NCI-H526 treated with DMSO at 0.1 percent for 48 hours (cell line): ENCODE data around the gene IER3.

Source experiments
- DNase-seq: peaks from one replicate; lab custom pipeline; 2025; lab: John Stamatoyannopoulos, UW

The IER3 gene

DNA sequence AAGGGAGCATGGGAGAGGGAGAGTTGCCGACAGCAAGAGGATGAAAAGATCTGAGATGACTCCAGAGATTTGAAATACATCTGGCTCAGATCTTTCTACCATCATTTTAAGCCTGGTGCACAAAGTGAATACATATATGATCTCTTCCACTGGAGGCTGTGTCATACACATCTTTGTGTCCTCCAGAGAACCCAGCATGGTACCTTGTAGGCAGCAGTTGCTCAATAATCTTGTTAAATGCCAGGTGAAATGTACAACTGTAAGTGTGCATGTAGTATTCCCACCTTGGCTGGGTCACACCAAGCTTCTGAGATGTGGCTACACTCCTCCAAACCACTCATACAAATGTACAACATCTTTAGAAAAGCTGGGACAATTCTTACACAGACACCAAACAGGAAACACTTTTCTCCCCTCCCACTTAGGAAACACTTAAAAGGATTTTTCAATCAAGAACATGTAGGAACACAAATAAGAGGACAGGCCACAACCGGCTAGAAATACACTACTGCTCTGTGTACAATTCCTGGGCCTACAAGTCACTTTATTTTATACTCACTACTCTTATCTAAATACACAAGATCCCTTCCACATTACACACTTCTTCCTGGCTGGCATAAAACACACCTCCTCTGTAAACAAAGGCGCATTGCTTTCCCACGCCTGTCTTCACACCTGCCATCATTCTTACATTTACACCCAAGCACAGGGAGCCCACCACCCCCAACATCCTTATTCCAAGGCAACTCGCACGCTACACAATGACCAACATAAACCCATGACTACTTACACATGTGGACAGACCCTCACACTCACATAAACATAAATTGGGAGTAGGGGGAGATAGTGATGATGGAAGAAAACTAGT is 3.8 kb upstream of the IER3 start:
- no peak for DNase-seq

GRCh38 chr6:30747300-30747687 is 2.9 kb upstream of the IER3 start:
- no peak for DNase-seq

- DNase-seq = no peak
These were observed 971 bp downstream of the IER3 start for GRCh38 chr6:30743099-30744053.

- DNase-seq = peak; percentile 79
These were observed 1.8 kb downstream of the IER3 start, which contains the start of gene FLOT1 for GRCh38 chr6:30742316-30743098. Gene FLOT1, minus strand, starts transcription at chr6:30742687. Its CDS starts 498 bp downstream, at chr6:30742189.

GRCh38 chr6:30741789-30742315 is 2.5 kb downstream of the IER3 start:
- no peak for DNase-seq

DNA sequence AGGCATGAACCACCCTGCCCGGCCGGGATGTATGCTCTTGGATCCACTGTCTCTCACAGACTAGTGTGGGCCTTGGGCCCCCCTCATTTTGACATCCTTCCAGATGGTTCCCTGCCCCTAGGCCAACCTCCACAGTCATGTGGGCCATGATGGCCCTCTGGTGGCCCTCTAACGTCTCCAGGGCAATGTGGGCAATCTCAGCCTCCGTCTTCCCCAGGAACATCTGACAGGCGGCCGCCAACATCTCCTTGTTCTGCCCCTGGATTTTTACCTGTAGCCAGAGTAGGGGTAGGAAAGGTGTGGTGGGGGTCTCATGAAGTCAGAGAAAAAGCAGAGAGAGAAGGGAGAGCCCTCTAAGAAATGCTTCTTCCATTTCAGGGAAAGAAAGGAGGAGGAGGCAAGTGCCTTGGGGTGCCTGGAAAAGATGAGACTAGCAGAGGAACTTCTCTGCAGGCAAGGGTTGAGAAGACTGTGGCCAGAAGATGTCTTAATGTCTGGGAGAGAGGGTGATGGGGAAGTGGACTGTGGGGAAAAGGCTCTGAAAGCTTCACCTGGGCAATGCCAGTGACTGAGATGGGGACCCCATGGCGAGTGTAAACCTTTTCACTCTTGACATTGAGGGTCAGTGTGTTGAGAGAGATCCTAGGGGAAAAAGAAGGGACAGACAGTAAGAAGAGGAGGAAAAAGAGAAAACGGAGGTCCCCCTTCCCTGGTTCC is 3.1 kb downstream of the IER3 start:
- no peak for DNase-seq

DNA sequence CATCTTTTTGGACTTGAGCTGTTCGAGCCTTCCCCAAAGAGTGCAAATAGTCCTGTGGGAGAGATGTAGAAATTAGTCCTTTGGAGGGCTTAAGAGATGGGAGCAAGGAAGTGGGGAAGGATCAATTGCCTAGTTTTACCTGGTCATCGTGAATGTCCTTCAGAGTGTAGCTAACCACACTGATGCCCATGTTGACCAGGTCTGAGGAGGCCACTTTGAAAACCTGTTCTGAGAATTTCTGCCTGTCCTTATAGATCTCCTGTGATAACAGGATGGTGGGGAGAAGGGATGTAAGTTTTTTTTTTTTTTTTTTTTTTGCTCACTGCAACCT is 3.8 kb downstream of the IER3 start:
- no peak for DNase-seq

- no peak for DNase-seq
These were observed 5.8 kb downstream of the IER3 start for GRCh38 chr6:30738532-30738931.

- DNase-seq = no peak
These were observed 8.6 kb downstream of the IER3 start for GRCh38 chr6:30735668-30736314.

DNA sequence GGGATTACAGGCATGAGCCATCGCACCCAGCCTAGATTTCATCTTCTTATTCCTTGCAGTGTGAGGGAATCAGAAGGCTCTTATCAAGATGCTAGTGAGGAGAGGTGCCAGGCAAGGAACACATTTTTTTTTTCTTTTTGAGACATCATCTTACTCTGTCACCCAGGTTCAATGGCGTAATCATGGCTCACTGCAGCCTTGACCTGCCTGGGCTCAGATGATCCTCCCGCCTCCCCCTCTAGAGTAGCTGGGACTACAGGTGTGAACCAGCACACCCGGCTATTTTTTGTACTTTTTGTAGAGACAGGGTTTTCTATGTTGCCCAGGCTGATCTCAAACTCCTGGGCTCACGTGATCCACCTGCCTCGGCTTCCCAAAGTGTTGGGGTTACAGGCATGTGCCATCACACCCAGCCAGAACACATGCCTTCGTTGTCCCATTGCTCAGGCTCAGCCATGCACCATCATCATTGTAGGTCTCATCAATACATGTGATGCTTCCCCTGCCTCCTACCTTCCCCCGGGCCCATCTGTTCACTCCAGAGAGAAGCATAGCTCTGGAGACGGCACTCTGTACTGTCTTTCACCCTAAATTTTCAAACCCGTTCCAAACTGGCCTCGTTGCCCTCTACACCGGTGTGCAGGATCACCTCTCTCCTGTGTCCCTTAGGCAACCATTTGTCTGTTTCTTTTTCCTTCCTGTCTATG is 12.0 kb downstream of the IER3 start:
- DNase-seq = no peak

DNA sequence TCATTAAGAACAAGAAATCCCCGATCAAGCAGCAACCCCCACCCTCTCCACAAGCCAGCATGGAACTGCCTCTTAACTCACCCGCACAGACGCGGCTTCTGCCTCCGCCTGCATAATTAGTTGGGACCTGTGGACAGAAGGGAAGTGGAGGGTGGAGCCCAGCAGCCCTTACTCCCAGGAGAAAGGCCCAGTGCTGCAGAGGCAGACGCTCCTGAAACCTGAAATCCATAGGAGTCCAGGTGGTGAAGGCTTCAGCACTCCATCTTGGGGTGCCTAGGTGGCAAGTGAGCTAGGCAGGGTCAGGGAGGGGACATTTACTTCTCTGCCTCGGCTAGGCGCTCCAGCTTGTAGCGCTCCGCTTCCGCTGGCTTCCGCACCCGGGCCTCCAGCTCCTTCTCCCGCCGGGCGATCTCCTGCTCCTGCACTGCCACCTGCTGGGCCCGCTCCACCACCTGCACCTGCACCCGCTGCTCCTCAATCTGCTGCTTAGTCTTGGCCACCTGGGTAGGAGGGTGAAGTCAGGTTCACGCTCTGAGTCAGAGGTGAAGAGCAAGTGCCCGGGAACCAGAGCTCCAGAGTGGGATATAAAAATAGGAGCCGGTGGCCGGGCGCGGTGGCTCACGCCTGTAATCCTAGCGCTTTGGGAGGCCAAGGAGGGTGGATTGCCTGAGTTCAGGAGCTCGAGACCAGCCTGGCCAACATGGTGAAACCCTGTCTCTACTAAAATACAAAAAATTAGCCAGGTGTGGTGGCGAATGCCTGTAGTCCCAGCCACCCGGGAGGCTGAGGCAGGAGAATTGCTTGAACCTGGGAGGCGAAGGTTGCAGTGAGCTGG is 13.5 kb downstream of the IER3 start:
- DNase-seq = peak; percentile 80

GRCh38 chr6:30727920-30728553 is 16.3 kb downstream of the IER3 start:
- no peak for DNase-seq

DNA sequence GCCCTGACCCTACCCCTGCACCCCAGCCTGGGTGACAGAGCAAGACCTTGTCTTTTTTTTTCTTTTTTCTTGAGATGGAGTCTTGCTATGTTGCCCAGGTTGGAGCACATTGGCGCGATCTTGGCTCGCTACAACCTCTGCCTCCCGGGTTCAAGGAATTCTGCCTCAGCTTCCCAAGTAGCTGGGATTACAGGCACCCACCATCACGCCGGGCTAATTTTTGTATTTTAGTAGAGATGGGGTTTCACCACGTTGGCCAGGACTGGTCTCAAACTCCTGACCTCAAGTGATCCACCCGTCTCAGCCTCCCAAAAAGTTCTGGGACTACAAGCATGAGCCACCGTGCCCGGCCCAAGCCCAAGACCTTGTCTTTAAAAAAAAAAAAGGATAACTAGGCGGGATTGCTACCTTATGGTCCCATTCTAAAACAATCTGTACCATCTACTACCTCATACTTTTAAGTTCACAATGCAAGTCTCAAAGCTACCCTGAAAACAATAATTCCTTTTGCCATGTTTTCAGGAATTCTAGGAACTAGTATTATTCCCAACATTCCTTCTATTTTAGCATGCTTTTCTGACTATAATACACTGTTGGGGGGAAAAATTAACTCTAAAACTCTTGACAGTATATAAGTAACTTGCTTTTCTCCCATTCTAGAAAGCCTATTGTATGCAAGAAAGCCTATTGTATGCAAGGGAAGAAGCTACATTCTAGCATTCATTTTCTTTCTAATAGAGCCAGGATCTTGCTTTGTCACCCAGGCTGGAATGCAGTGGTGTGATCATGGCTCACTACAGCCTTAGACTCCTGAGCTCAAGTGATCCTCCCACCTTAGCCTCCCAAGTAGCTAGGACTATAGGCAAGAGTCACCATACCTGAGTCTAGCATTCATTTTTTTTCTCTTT is 17.6 kb downstream of the IER3 start:
- DNase-seq = no peak

GRCh38 chr6:30725713-30726505 is 18.4 kb downstream of the IER3 start:
- no peak for DNase-seq

GRCh38 chr6:30724906-30725667 is 19.3 kb downstream of the IER3 start:
- peak; percentile 57 for DNase-seq
